Measurements from ENCODE around the gene SNN. TPM values are rescaled to one million over a fixed set of nuclear protein-coding genes. Genes with fewer than 3 reads are reported as not detected.

SNN gene
- total RNA-seq, 1 donor from 2014 or later, result 27.6 TPM

GRCh38 chr16:11725457-11725856 lies 57.2 kb downstream of the SNN start:
- Histone ChIP-seq H3K27me3 (ENCODE audit: control insufficient read depth, insufficient read depth, low read length) (no peaks in the 10 kb centered on the region), H3K4me3 (ENCODE audit: low read depth, low read length) (no peak overlapping the region), H3K36me3 (ENCODE audit: control insufficient read depth, insufficient read depth, low read length) (peaks cover 16% of the 10 kb centered on the region)
- FAIRE-seq (no peak), DNase-seq (ENCODE audit: low read depth) (no peak)
- no peak for TF ChIP-seq CTCF (IDR thresholded peaks at IDR 0.05; ENCODE audit: insufficient read depth, low read length, severe bottlenecking)

DNA sequence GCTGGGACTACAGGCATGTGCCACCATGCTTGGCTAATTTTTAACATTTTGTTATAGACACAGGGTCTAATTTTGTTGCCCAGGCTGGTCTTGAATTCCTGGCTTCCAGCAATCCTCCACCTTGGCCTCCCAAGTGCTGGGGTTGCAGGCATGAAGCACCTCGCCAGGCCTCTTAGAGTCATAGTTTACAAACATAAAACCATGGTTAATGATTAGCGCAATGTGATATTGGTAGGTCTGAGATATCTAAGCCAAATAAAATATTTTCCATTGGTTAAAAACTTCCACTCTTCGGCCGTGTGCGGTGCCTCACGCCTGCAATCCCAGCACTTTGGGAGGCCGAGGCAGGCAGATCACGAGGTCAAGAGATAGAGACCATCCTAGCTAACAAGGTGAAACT lies 57.8 kb downstream of the SNN start:
- no peaks in the 10 kb centered on the region for H3K27me3 ChIP-seq (ENCODE audit: control insufficient read depth, insufficient read depth, low read length)
- H3K4me3 ChIP-seq (ENCODE audit: low read depth, low read length), result no peak overlapping the region
- DNase-seq (ENCODE audit: low read depth), result no peak
- peaks cover 16% of the 10 kb centered on the region for H3K36me3 ChIP-seq (ENCODE audit: control insufficient read depth, insufficient read depth, low read length)
- no peak for FAIRE-seq
- no peak for TF ChIP-seq CTCF (IDR thresholded peaks at IDR 0.05; ENCODE audit: insufficient read depth, low read length, severe bottlenecking)

GRCh38 chr16:11727796-11728543 lies 59.7 kb downstream of the SNN start:
- no peak overlapping the region for H3K4me3 ChIP-seq (ENCODE audit: low read depth, low read length)

More at GRCh38 chr16:11727796-11728543, 59.7 kb downstream of the SNN start:
- DNase-seq (ENCODE audit: low read depth) (no peak), FAIRE-seq (no peak)
- TF ChIP-seq CTCF (IDR thresholded peaks at IDR 0.05; ENCODE audit: insufficient read depth, low read length, severe bottlenecking), result no peak
- H3K27me3 ChIP-seq (ENCODE audit: control insufficient read depth, insufficient read depth, low read length), result no peaks in the 10 kb centered on the region
- H3K36me3 ChIP-seq (ENCODE audit: control insufficient read depth, insufficient read depth, low read length), result peaks cover 20% of the 10 kb centered on the region

Other genes with a start within 250 kb of the SNN start
- 71.6 and 122 TPM in 2 replicates for gene LITAF, start 81.5 kb upstream of the SNN start, total RNA-seq
- gene TXNDC11, start 74.4 kb downstream of the SNN start, total RNA-seq, result 29.4 and 35.8 TPM in 2 replicates
- gene ZC3H7A, start 128.8 kb downstream of the SNN start, total RNA-seq, result 26.9 and 28.5 TPM in 2 replicates
- gene RSL1D1, start 183.1 kb downstream of the SNN start, total RNA-seq, result 68.7 and 117 TPM in 2 replicates
- 49.5 and 59.1 TPM in 2 replicates for gene GSPT1, start 247.5 kb downstream of the SNN start, total RNA-seq